ENCODE results near the gene AKR1A1. TPM values are rescaled to one million over a fixed set of nuclear protein-coding genes. Genes with fewer than 3 reads are reported as not detected.

Gene AKR1A1
- total RNA-seq, 2 donors from 2014 or later: 203 to 263 TPM

GRCh38 chr1:45607404-45608074 lies 56.9 kb downstream of the AKR1A1 start:
- Histone ChIP-seq H3K9me3 (no peaks in the 10 kb centered on the region), H3K27me3 (no peaks in the 10 kb centered on the region), H3K4me3 (no peak overlapping the region), H3K27ac (no peak overlapping the region), H3K4me1 (no peaks in the 10 kb centered on the region), H3K9ac (ENCODE audit: low read depth in 2 of 2, low read length in 2 of 2) (no peak overlapping the region), H3K36me3 (peaks cover 7% of the 10 kb centered on the region)
- intact Hi-C loops (cut with DNase I): no loop called here
- TF ChIP-seq CTCF (IDR thresholded peaks at IDR 0.05): no peak
- DNase-seq: no peak

- Histone ChIP-seq H3K36me3 (peaks cover 7% of the 10 kb centered on the region), H3K27ac (no peak overlapping the region)
- DNase-seq: no peak
Measured at GRCh38 chr1:45608175-45609156, 57.8 kb downstream of the AKR1A1 start.

GRCh38 chr1:45610589-45611226 lies 60.1 kb downstream of the AKR1A1 start:
- no peak for TF ChIP-seq CTCF (IDR thresholded peaks at IDR 0.05)

More at GRCh38 chr1:45608175-45609156, 57.8 kb downstream of the AKR1A1 start:
- Histone ChIP-seq H3K9ac (ENCODE audit: low read depth in 2 of 2, low read length in 2 of 2) (no peak overlapping the region), H3K4me1 (no peaks in the 10 kb centered on the region), H3K4me3 (no peak overlapping the region), H3K9me3 (no peaks in the 10 kb centered on the region), H3K27me3 (no peaks in the 10 kb centered on the region)
- intact Hi-C loops (cut with DNase I): no loop called here
- TF ChIP-seq CTCF (IDR thresholded peaks at IDR 0.05): no peak

DNA sequence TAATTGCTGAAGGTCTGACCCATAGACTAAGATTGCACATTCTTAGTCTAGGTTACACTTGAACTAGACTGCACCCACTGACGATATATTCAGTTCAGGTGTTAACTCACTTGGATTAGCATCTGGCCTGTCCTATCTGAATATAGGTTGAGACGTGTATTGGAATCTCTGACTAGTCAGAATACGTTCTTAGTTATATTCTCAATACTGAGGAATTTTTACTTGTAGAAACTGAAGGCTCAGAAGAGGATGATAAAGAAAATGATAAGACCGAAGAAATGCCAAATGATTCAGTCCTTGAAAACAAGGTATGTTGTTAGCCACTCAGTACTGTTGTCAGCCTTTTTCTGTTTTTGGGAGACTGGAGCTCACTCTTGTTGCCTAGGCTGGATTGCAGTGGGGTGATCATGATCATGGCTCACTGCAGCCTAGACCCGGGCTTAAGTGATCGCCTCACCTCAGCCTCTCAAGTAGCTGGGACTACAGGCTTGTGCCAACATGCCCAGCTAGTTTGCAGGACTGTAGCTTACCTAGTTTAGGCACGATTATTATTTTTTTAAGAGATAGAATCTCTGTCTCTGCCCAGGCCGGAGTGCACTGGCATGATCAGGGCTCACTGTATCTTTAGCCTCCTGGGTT lies 62.4 kb downstream of the AKR1A1 start:
- H3K27ac ChIP-seq: no peak overlapping the region
- intact Hi-C loops (cut with DNase I): no loop called here
- no peaks in the 10 kb centered on the region for H3K36me3 ChIP-seq
- no peaks in the 10 kb centered on the region for H3K9me3 ChIP-seq
- H3K4me3 ChIP-seq: no peak overlapping the region
- no peak overlapping the region for H3K9ac ChIP-seq (ENCODE audit: low read depth in 2 of 2, low read length in 2 of 2)
- H3K4me1 ChIP-seq: no peaks in the 10 kb centered on the region
- no peaks in the 10 kb centered on the region for H3K27me3 ChIP-seq
- no peak for DNase-seq
- TF ChIP-seq CTCF (IDR thresholded peaks at IDR 0.05): no peak

More at GRCh38 chr1:45610589-45611226, 60.1 kb downstream of the AKR1A1 start:
- no peaks in the 10 kb centered on the region for H3K27me3 ChIP-seq
- H3K27ac ChIP-seq: no peak overlapping the region
- H3K9ac ChIP-seq (ENCODE audit: low read depth in 2 of 2, low read length in 2 of 2): no peak overlapping the region
- H3K4me1 ChIP-seq: no peaks in the 10 kb centered on the region
- no peaks in the 10 kb centered on the region for H3K9me3 ChIP-seq
- DNase-seq: no peak
- no peak overlapping the region for H3K4me3 ChIP-seq
- H3K36me3 ChIP-seq: no peaks in the 10 kb centered on the region
- intact Hi-C loops (cut with DNase I): no loop called here

- H3K27me3 ChIP-seq: no peaks in the 10 kb centered on the region
- no peak overlapping the region for H3K9ac ChIP-seq (ENCODE audit: low read depth in 2 of 2, low read length in 2 of 2)
- no peaks in the 10 kb centered on the region for H3K4me1 ChIP-seq
- H3K4me3 ChIP-seq: no peak overlapping the region
- no peak overlapping the region for H3K27ac ChIP-seq
- no peak for TF ChIP-seq CTCF (IDR thresholded peaks at IDR 0.05)
- H3K9me3 ChIP-seq: no peaks in the 10 kb centered on the region
- intact Hi-C loops (cut with DNase I): no loop called here
- H3K36me3 ChIP-seq: no peaks in the 10 kb centered on the region
- DNase-seq: no peak
Measured at GRCh38 chr1:45615885-45616284, 65.3 kb downstream of the AKR1A1 start.
